NT2/D1 (cell line): ENCODE measurements around the gene HCN3.

ENCODE experiments used
- DNase-seq: peaks from one replicate; pipeline ENCODE4 v3.0.0-alpha.2; 2011; ENCODE audit warnings: low read depth, low spot score
- H3K27me3 ChIP-seq: 2 replicates; pipeline ENCODE4 v1.6.0; 2011; ENCODE audit warnings: mild to moderate bottlenecking; ENCODE audit not compliant: insufficient read length, insufficient read depth
- H3K36me3 ChIP-seq: 2 replicates; pipeline ENCODE4 v1.6.1; 2011; ENCODE audit warnings: mild to moderate bottlenecking, low read length, mixed read lengths; ENCODE audit not compliant: insufficient read depth, insufficient read length
- H3K4me1 ChIP-seq: 2 replicates; pipeline ENCODE4 v1.5.1; 2011; ENCODE audit not compliant: insufficient read depth, insufficient read length
- H3K4me3 ChIP-seq: 2 replicates; pipeline ENCODE4 v1.5.1; 2011; ENCODE audit warnings: low read depth; ENCODE audit not compliant: insufficient read length
- H3K9ac ChIP-seq: 2 replicates; pipeline ENCODE4 v1.6.0; 2011; ENCODE audit warnings: low read depth; ENCODE audit not compliant: insufficient read length
- H3K9me3 ChIP-seq: 2 replicates; pipeline ENCODE4 v1.5.1; 2011; ENCODE audit warnings: mild to moderate bottlenecking, low read length; ENCODE audit not compliant: insufficient read depth
- SUZ12 ChIP-seq: IDR thresholded peaks from 2 replicates; pipeline ENCODE4 v1.6.1; 2011; ENCODE audit not compliant: insufficient read length, insufficient read depth; ENCODE audit errors: extremely low read depth
- YY1 ChIP-seq: IDR thresholded peaks from 2 replicates; pipeline ENCODE4 v1.6.1; 2011; ENCODE audit not compliant: insufficient read length, insufficient read depth
- ZNF274 ChIP-seq: IDR thresholded peaks from 2 replicates; pipeline ENCODE4 v1.6.1; 2011; ENCODE audit warnings: mild to moderate bottlenecking, low read depth, low read length

Gene HCN3

DNA sequence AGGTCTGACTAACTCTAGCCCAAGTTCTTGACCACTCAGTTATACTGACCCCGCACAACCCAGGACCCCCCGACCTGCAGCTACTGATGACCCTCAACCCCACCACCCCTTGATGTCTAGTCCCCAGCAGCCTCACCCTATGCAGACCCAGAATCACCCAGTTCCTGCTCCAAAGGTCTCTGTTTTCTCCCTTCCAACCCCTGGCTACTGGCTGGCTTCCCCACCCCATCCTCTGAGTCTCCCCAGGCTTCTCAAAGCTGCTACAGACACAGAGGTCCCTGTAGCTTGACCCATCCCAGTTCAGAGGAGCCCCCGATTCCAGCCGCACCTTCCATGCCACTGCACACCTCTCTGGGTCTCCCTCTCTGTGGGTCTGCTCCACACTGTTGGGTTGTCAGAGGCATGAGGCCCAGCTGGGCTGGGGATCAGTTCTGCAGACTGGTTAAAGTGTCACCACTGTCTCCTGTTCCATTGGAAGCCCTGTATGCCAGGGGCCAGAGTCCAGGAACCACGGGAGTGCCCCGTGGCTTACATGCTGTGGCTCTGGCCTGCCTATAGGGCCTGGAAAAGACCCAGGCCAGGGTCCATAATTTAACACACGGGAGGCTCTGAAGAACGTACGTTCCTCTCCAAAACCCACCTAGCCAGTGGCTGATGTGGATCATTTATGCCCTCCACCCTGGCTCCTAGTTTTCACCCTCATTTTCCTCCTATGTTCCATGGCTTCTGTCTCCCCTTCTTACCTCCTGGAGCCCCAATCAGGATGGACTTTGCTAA is 23.5 kb downstream of the HCN3 start:
- Histone ChIP-seq H3K27me3 (peaks cover 9% of the 10 kb centered on the region), H3K4me1 (peaks cover 5% of the 10 kb centered on the region), H3K9me3 (no peaks in the 10 kb centered on the region), H3K36me3 (no peaks in the 10 kb centered on the region), H3K9ac (no peak overlapping the region), H3K4me3 (no peak overlapping the region)
- DNase-seq: no peak
- no peak for TF ChIP-seq SUZ12
- TF ChIP-seq ZNF274: no peak
- no peak for TF ChIP-seq YY1

DNA sequence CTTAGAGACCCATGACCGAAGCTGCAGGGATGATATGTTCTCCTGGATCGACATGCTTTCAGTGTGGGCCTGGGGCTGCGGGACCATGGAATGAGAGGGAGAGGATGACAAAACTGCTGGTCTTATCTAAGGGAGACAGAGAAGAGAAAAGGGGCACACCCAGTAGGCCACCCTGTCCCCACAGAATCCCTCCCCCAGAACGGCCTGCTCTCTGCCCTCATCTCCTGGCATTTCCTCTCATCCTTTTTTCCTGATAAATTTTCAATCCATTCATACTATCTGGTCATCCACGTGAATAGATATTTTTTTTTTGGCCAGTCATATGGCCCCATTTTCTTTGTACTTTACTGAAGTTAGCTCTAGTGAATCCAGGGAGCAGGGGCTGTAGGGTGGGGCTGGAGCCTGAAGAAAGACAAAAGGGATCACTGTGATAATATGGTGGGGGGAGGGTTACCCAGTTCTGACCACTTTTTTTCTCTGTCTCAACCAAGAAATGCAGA is 24.1 kb downstream of the HCN3 start, which contains the start of gene PKLR:
PKLR (minus strand) TSS at position 97 of the 500 bp plus-strand sequence; CDS start at position 54, 43 bp downstream.
- Histone ChIP-seq H3K27me3 (peaks cover 3% of the 10 kb centered on the region), H3K4me3 (no peak within 1 kb of the TSS), H3K9ac (no peak within 1 kb of the TSS), H3K4me1 (peaks cover 5% of the 10 kb centered on the region), H3K36me3 (no peaks in the 10 kb centered on the region), H3K9me3 (no peaks in the 10 kb centered on the region)
- no peak for DNase-seq
- no peak for TF ChIP-seq YY1
- no peak for TF ChIP-seq SUZ12
- no peak for TF ChIP-seq ZNF274

DNA sequence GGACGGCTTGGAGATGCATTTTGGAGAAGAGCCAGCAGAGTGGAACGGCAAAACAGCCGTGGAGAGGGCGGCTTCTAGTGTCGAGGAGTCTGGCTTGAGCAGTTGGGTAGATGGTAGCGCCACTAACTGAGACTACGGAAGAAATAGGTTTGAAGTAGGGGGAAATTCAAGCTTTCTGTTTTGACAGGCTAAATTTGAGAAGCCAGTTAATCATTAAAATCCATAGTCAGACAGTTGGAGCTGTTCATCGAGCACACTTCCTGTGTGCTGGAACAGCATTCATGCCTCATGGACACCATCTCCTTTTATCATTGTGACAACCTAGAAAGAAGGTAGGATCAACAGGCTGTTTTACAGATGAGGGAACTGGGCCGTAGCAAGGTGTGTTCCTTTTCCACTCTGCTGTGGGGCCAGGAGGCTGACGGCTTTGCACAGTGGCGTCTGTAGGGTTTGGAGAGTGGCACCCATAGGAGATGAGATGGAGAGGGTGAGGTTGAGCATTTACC is 27.3 kb downstream of the HCN3 start:
- Histone ChIP-seq H3K9ac (no peak overlapping the region), H3K9me3 (no peaks in the 10 kb centered on the region)

DNA sequence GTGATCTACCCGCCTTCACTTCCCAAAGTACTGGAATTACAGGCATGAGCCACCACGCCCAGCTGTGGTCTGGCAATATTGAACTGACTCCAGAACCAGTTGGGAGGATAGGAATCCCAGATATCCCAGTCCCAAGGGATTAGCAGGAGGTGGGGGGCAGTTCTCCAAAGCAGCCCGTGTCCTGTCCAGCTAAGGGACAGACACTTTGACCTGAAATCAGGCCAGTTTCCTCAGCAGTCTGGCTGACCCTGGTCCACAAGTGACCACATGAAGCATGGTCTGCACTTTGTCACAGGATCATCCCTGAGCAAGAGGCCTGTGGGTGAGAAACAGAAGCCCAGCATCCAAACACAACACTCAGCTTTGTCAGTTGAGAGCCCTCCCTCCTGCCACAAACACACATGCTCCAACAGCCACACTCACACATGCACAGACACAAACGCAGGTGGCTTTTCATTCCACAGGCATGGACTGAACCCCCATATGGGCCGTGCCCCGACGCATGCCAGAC is 28.7 kb downstream of the HCN3 start:
- no peak for DNase-seq
- Histone ChIP-seq H3K9ac (peak overlapping the region; percentile 22), H3K36me3 (peaks cover 15% of the 10 kb centered on the region), H3K4me1 (peaks cover 10% of the 10 kb centered on the region), H3K4me3 (no peak overlapping the region), H3K27me3 (no peaks in the 10 kb centered on the region), H3K9me3 (no peaks in the 10 kb centered on the region)
- TF ChIP-seq SUZ12: no peak
- TF ChIP-seq ZNF274: no peak
- TF ChIP-seq YY1: no peak

More for the DNA sequence above, 27.3 kb downstream of the HCN3 start:
- Histone ChIP-seq H3K27me3 (no peaks in the 10 kb centered on the region), H3K4me1 (peaks cover 7% of the 10 kb centered on the region), H3K36me3 (peaks cover 1% of the 10 kb centered on the region), H3K4me3 (no peak overlapping the region)
- no peak for DNase-seq
- TF ChIP-seq ZNF274 (no peak), SUZ12 (no peak), YY1 (no peak)

DNA sequence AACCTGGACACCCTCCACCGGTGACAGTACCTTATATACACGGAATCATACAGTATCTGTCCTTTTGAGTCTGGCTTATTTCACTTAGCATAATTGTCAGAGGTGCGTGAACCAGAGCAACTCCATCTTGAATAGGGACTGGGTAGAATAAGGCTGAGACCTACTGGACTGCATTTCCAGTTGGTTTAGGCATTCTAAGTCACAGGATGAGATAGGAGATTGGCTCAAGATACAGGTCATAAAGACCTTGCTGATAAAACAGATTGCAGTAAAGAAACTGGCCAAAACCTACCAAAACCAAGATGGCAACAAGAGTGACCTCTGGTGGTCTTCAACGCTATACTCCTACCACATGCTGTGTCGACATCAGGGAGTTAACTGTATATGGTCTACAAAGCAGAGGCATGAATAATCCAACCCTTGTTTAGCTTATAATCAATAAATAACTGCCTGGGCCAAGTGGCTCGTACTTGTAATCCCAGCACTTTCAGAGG is 30.0 kb downstream of the HCN3 start:
- peak; percentile 51 for DNase-seq
- Histone ChIP-seq H3K9ac (peak overlapping the region; percentile 66), H3K9me3 (no peaks in the 10 kb centered on the region), H3K4me3 (no peak overlapping the region), H3K4me1 (peaks cover 8% of the 10 kb centered on the region), H3K36me3 (peaks cover 27% of the 10 kb centered on the region), H3K27me3 (no peaks in the 10 kb centered on the region)
- TF ChIP-seq YY1 (no peak), ZNF274 (no peak), SUZ12 (no peak)

DNA sequence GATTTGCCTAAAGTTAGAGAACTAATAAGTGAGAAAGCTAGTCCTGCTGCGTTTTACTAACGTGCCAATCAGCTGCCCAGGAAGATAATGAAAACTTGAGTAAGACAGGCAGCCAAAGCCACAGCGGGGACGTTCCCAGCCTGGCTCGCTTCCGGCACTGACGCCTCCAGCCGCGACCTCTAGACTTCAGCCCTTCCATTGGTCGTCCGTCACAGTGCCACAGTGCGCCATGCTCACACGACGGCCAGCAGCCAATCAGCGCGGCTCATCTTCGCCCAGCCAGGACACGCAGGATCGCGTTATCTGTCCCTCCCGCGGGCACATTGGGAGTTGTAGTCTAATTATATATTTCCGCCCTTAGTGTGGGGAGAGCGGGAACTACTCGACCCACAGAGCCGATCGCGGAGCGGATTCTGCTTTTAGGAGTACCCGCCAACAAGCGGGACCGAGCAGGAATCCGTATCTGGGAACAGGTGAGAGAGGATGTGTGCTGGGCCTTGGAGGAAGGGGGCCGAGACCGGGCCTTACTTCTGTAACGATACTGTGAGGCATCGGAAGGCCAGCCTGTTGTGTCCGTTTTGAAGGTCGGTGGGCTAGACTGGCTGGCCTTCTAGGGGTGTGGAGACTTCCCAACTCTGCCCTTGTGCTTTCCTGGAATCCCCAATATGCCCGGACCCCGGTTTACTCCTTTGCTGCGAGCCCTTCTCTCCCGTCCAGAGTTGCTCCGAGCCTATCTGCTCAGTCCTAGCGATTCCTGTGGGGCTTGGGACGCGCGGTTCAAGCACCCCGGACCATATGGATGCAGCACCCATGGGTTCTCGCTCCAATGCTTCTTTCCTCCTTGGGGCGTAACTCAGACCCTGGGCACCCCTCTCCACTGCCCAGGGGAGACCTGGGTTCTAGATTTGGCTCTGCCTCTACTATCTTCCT is 31.5 kb downstream of the HCN3 start, which contains the start of gene FDPS:
FDPS (plus strand) TSS at position 374 of the 930 bp plus-strand sequence. CDS start 924 bp downstream, outside the sequence.
- peak within 1 kb of the TSS; percentile 99 for H3K9ac ChIP-seq
- peaks cover 41% of the 10 kb centered on the region for H3K36me3 ChIP-seq
- peak; percentile 100 for DNase-seq
- H3K27me3 ChIP-seq: no peaks in the 10 kb centered on the region
- peaks cover 8% of the 10 kb centered on the region for H3K4me1 ChIP-seq
- peak; percentile 3 for TF ChIP-seq YY1
- no peak for TF ChIP-seq SUZ12
- peak within 1 kb of the TSS; percentile 99 for H3K4me3 ChIP-seq
- H3K9me3 ChIP-seq: no peaks in the 10 kb centered on the region
